PC-3 (cell line): Measurements from ENCODE around the gene ZBTB46.

Experiments used
- CTCF ChIP-seq: fragments of 300-600 bp; sonication (generic); conservative IDR thresholded peaks from 2 replicates; pipeline ENCODE4 v1.5.1; 2017; ENCODE audit warnings: antibody characterized with exemption, low read depth, mild to moderate bottlenecking, low read length
- EZH2 ChIP-seq: fragments of 300-600 bp; sonication (generic); IDR thresholded peaks from one replicate; pipeline ENCODE4 v1.6.1; 2017; ENCODE audit warnings: antibody characterized with exemption, mild to moderate bottlenecking, low read length; ENCODE audit not compliant: unreplicated experiment
- EZH2phosphoT487 ChIP-seq: fragments of 300-600 bp; sonication (generic); IDR thresholded peaks from 2 replicates; pipeline ENCODE4 v1.6.1; 2018; ENCODE audit warnings: mild to moderate bottlenecking, antibody characterized with exemption, low read length, borderline replicate concordance

DNA sequence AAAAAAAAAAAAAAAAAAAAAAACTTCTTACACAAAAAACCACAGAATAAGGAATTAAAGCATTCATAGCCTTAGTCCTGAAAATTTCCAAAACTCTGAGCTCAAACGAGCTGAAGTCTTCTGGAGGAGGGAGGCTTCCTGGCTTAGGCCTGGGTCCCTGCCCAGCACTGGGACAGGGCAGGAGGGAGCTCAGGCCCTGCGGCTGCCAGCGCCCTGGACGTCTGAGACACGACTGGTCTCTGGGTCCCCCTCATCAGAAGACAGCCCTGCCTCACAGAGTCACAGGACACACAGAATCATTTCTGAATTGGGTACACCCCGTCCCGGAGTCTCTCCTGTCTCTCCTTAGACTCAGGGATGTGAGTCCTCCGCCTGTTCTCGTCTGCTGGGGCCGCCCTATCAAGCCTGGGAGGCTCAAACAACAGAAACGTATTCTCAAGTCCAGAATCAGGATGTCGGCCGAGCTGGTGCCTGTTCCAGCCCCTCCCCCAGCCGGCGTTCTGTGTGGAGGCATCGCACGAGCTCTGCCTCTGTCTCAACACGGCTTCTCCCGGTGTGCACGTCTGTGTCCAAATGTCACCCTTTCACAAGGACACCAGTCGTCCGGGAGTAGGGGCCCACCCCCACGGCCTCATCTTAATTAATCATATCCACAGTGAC is 39.4 kb downstream of the ZBTB46 start:
- TF ChIP-seq CTCF (no peak), EZH2 (no peak), EZH2phosphoT487 (no peak)
